GM10847 (cell line): ENCODE data around the gene SERPINA9.

Experiments
- POLR2A ChIP-seq: IDR thresholded peaks from 2 replicates; pipeline ENCODE4 v1.6.1; 2011; ENCODE audit not compliant: insufficient read length; ENCODE audit errors: extremely low read depth

Gene SERPINA9, protein sequence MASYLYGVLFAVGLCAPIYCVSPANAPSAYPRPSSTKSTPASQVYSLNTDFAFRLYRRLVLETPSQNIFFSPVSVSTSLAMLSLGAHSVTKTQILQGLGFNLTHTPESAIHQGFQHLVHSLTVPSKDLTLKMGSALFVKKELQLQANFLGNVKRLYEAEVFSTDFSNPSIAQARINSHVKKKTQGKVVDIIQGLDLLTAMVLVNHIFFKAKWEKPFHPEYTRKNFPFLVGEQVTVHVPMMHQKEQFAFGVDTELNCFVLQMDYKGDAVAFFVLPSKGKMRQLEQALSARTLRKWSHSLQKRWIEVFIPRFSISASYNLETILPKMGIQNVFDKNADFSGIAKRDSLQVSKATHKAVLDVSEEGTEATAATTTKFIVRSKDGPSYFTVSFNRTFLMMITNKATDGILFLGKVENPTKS

DNA sequence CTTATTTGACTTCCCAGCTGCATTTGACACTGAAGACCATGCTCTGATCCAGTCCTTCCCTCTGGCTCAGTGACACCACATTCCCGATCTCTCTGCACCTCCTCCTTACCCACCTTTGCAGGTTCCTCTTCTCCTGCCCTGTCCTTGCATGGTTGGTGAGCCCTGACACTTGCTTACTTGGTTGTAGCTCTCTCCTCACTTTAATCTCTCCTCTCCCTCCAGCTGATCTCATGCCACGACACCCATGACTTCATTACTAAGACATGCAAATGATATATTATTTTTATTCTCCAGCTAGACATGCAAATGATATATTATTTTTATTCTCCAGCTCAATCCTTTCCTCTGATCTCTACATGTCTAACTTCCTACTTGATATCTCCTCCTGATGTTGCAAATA is at the start of gene SERPINA9:
Gene SERPINA9 (minus strand): TSS at position 175 of the 400 bp plus-strand sequence. CDS start 6,357 bp downstream, outside the sequence.
- TF ChIP-seq POLR2A, result no peak

DNA sequence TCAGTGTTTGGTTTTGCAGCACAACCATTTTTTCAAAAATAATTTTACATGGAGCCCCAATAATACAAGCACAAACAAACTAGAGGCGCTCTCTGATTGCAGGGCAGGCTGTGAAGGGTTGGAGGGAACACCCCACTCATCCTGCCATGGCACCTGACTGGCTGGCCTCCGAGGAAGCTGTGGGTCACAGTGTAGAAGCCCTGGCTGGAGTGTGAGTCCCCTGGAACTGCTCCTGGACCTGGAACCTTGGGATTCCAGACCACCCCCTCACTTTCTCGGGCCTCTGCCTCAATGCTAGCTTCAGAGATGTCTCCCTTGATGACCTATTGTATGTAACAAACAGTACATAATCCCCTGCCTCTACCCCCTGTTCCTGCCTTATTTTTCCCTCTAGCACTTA is 48.1 kb upstream of the SERPINA9 start:
- no peak for TF ChIP-seq POLR2A

DNA sequence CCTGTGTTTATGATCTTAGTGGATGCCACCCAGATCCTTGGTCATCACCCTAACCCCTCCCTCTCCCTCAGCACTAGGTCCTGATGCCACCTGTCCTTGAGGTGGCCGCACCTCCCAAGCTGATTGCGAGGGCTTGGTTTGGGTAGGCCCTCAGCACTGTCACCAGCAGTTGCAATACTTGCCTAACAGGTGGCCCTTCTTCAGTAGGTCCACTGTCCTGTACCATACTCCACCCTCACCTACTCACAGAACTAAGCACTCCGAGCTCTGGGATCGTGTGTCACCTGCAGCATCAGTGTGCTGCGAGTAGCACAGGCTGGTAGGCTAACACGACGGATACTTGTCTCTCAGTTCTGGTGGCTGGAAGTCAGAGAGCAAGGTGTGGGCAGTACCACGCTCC is 47.3 kb upstream of the SERPINA9 start:
- TF ChIP-seq POLR2A, result no peak

DNA sequence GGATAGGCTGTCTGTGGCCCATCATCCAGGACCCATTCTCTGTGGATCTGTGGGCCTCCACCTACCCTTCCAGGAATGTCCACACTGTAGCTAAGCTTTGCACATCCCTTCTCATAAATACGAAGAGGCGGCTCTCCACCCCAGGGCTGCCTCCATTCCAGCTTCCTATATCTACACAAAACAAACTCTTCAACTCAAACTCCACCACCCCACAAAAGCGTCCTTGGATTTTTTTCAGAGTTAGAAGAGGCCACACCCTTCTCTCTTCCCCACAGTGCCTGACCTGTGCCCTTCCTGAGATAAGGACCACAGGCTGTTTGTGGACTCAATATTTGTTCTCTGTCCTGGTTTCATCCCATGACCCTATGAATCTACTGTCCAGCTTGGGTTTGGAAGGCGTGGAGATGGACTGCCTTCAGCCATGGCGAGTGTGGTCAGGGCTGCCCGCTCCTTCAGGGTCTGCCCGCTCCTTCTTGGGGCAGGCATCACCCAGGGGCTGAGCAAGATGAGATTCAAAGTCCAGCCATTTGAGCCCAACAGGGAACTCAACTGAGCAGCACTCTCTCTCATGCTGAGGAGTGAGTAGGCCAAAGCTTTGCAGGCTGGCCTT is 46.2 kb upstream of the SERPINA9 start:
- TF ChIP-seq POLR2A, result no peak

DNA sequence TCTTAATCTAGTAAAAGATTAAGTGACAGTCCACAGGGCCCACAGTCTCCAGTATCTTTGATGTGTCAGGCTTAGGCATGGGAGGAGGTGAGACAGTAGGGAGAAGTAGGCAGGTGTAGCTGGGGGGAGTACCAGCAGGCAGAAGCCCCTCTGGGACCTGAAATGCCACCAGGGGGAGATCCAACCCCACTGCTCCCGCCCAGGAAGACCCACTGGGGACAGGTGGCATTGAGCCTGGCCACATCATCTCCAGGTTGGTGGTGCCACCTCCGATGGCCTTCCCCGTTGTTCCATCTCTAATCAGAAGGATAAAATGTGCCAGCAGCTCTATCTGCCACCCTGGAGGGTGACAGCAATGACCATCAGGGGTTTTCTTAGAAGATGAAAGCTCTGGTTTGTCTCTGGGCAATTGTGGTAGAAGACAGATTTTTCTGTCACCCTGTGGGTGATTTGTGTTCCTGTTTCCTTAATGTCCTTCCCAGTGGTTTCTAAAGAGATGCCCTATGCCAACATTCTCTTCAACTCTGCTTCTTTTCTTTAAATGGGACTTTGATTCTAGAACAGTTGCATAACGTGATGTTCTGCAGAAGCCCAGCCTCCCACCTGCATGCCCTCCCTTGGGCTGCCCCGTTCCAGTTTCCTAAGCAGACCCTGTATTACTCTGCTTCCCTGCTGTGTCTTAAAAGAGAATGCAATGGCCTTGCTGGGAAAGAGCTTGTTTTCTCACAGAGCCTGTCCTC is 45.5 kb upstream of the SERPINA9 start:
- no peak for TF ChIP-seq POLR2A

DNA sequence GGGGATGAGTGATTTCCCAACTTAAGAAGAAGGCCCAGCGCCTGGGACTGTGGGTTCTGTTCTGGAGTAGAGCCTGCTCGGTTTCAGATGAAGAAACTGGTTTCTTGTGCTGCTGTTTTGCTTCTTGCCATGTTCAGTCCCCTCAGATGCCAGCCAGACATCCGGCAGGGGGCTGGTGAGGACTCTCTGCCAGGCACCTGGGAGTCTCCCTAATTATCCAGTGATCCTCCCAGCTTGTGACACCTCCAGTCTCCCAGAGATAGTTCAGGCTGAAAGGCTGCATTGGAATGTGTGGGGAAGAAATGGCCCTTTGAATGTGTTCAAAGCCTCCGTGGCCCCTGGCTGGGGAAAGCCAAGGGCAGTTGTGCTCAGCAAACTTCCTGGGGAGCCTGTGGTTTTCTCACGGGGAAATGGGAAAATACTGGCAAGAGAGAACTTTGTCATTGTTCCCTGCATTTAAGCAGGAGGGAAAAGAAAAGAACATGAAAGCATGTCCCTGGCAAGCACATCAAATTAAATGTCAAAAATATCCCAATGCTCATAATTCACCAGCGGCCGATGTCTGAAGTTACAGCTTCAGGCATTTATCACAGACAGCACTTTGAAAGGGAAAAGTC is 41.8 kb upstream of the SERPINA9 start:
- TF ChIP-seq POLR2A, result no peak

DNA sequence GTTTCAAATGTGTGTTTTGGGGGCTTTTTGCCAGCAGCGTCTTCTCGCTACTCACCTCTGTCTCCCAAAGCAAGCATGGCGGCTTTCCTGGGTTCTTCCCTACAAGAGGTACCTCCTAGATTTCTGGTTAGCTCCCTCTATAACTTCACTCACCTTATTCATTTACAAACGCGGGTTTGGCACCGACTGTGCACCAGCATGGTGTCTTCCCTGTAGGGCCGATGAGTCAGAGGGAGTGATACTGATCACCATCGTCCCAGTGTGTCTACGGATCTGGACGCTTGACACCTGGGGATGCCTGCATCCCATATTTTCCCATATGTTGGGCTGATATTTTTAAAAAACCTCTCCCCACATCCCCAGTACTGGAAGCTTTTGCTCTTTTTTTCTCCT is 41.2 kb upstream of the SERPINA9 start:
- no peak for TF ChIP-seq POLR2A

DNA sequence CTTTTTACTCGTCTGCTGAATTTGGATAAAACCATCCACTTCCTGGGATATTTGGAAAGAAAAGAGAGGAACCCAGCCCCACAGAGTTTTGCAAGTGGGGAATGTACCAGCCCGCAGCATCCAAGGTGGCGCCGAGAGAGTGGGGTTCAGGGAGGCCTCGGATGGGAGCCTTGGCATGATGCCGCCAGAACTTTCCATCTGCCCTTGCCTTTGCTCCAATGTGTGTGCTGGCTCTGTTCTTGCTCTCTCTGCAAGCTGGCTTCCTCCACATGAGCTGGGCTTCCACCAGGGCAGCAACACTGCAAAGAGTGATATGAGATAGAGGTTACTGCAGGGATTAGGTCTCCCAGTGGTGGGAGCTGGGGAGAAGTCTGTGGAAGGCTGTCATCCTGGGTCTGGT is 39.9 kb upstream of the SERPINA9 start:
- TF ChIP-seq POLR2A, result no peak

DNA sequence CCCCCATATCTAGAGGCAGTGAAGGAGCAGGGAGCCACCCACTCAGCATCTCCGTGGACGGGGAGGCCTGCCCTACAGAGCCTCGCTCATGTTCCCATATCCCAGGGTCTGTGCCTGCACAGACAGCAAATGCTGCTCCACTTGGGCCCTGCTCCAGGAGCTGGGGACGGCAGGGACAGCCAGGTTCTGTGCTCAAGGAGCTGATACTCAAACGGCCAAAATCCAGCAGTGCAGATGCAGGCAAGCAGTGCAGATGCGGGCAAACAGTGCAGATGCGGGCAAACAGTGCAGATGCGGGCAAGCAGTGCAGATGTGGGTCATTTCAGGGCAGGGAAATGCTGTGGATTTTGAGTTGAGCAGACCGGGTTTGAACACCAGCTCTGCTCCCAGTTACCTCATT is 39.4 kb upstream of the SERPINA9 start:
- TF ChIP-seq POLR2A, result no peak

DNA sequence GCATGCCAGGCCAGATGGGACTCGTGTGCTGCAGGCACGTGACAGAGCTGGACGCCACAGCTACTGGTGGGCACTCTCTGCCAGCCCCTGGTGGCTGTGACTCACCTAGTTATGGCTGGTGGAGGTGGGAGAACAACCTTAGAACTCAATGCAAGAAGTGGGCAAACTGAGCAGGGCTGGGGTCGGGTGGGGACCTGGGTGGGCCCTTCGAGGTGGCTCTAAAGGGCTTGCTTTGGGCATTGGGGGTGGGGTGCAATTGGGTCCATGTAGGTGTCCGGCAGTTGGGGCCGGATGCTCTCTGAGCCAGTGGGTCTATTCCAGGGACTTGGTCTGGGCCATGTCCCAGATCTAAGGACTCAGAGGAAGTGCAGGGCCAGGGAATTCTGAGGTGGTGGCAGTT is 38.4 kb upstream of the SERPINA9 start:
- TF ChIP-seq POLR2A, result no peak

DNA sequence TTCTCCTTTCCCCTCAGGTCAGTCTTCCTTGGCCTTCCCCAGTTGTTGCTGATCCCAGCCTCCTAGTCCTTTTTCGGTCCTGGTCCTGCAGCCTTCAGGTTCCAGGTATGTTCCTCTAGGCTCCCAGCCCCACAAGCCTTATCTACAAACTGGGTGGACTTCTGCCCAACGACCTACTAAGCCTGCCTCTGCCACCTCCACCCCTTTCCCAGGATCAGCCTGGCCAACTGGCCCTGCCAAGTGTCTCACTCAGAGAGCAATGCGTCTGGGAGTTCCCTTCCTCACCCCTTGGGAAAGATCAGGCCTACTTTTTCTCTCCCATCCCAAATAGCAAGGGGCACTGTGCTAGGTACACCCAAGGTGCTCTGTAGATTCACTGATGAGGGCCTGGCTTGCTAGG is 33.4 kb upstream of the SERPINA9 start, which contains the start of gene SERPINA12:
Gene SERPINA12 (minus strand): TSS at position 114 of the 400 bp plus-strand sequence. CDS start 11,072 bp downstream, outside the sequence.
- no peak for TF ChIP-seq POLR2A

DNA sequence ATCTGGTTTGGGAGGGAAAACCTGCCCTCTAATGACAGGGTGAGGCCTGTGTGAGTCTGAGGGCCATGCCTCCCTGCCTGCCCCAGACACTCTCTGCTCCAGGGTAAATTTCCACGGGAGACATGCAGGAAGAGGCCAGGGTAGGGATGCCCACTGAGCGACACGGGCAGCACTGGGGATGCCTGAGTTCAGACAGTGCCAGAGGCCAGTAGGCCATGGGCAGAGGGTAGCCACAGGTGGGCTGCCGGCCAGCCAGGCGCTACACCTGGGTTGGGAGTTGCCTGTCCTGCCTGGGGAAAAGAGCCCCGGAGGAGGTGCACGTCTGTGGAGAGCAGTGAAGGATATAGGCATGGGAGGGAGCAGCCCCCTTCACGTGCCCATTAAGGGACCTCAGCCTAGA is 29.6 kb upstream of the SERPINA9 start:
- TF ChIP-seq POLR2A, result no peak

DNA sequence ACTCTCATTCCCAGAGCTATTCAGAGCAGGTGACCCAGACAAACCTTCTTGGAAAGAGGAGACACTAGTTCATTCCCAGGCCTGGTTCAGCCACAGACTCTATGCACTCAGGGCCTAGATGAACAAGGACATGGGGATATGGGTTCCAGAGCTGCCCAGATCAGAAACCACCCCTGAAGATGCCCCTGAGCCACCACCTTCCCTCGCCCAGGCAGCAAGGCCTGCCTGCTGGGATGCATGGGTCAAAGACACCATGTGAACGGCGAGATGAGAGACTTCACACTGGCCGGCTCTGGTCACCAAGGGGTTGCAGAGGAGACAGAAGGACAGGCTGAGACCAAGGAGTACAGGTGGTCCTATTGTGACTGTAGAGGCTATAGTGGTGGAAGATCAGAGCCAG is 29.2 kb upstream of the SERPINA9 start:
- no peak for TF ChIP-seq POLR2A

DNA sequence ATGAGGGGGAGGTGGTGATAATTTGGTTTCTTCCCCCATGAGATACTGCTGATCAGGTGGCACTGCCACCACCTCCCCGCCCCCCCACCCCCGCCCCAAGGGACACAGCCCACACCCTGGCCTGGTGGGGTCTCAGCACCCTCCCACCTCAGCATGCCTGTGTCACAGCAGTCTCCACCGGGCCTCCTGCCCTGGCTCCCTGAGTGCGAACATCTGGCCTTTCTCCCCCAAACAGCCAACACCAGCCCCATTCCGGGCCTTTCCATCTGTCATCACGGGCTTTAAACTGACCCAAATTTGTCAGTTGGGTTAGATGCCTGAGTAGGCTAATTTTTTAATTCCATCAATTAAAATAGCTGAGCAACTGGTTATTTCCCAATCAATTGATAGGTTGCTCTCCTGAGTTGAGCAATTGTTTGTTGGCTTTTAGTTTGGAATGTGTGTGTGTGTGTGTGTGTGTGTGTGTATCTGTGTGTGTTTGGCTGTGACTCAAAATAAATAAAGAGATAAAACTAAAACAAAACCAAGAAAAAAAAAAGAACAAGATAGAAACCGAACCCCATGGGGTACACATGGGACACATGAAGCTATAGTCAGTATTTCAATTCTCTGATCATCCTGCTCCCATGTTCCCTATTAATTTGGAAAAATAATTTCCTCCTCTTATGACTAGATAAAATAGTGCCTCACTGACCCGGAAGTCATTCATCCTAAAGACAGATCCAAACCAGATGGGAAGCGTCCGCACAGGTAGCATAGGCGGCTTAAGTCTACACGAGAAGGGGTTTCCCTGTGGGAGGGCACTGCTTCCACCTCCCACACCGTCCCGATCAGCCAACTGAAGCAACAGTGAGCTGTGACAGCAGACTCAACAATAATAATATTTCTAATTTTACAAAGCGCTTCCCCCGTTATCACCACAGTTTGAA is 25.9 kb upstream of the SERPINA9 start:
- no peak for TF ChIP-seq POLR2A
